HCT116 (cell line): ENCODE measurements around the gene MRPS5.

ENCODE experiments used
- CBX3 ChIP-seq: IDR thresholded peaks from 2 replicates; pipeline ENCODE4 v1.6.1; 2012; ENCODE audit warnings: low read depth
- CEBPB ChIP-seq: IDR thresholded peaks from 2 replicates; pipeline ENCODE4 v1.6.1; 2012; ENCODE audit warnings: low read depth
- POLR2A ChIP-seq: IDR thresholded peaks from 2 replicates; pipeline ENCODE4 v1.7.0; 2011; ENCODE audit warnings: borderline replicate concordance; ENCODE audit not compliant: insufficient read depth, insufficient read length; ENCODE audit errors: extremely low read depth
- RAD21 ChIP-seq: IDR thresholded peaks from 2 replicates; pipeline ENCODE4 v1.6.1; 2012; ENCODE audit warnings: low read depth, mild to moderate bottlenecking
- SRF ChIP-seq: IDR thresholded peaks from 2 replicates; pipeline ENCODE4 v1.6.1; 2012; ENCODE audit warnings: low read depth
- TF ChIP-seq, protein P1 (sequence below), 3 experiments: fragments of 200-600 bp in 1 of 3; sonication (generic) in 1 of 3; IDR thresholded peaks in 2 of 3; conservative IDR thresholded peaks in 1 of 3; 2 replicates each; pipeline ENCODE4 v1.5.1; 2012 to 2017; ENCODE audit warnings: low read depth in 2 of 3, low read length in 2 of 3, antibody characterized with exemption in 1 of 3, borderline replicate concordance in 1 of 3, control low read depth in 1 of 3, mild to moderate bottlenecking in 1 of 3, mixed read lengths in 1 of 3, mixed run types in 1 of 3, moderate library complexity in 1 of 3; ENCODE audit not compliant: insufficient read depth in 1 of 3
- TF ChIP-seq, protein P2 (sequence below): IDR thresholded peaks from 2 replicates; pipeline ENCODE4 v1.6.1; 2012; ENCODE audit warnings: low read depth

- TF ChIP-seq SRF: no peak
- TF ChIP-seq, protein P1, sequence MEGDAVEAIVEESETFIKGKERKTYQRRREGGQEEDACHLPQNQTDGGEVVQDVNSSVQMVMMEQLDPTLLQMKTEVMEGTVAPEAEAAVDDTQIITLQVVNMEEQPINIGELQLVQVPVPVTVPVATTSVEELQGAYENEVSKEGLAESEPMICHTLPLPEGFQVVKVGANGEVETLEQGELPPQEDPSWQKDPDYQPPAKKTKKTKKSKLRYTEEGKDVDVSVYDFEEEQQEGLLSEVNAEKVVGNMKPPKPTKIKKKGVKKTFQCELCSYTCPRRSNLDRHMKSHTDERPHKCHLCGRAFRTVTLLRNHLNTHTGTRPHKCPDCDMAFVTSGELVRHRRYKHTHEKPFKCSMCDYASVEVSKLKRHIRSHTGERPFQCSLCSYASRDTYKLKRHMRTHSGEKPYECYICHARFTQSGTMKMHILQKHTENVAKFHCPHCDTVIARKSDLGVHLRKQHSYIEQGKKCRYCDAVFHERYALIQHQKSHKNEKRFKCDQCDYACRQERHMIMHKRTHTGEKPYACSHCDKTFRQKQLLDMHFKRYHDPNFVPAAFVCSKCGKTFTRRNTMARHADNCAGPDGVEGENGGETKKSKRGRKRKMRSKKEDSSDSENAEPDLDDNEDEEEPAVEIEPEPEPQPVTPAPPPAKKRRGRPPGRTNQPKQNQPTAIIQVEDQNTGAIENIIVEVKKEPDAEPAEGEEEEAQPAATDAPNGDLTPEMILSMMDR (IDR thresholded peaks at IDR 0.05 in 2 of 3, conservative IDR thresholded peaks at IDR 0.05 in 1 of 3; ENCODE audit: borderline replicate concordance in 1 of 3, insufficient read depth in 1 of 3, low read depth in 2 of 3, low read length in 2 of 3): no peak
- TF ChIP-seq, protein P2, sequence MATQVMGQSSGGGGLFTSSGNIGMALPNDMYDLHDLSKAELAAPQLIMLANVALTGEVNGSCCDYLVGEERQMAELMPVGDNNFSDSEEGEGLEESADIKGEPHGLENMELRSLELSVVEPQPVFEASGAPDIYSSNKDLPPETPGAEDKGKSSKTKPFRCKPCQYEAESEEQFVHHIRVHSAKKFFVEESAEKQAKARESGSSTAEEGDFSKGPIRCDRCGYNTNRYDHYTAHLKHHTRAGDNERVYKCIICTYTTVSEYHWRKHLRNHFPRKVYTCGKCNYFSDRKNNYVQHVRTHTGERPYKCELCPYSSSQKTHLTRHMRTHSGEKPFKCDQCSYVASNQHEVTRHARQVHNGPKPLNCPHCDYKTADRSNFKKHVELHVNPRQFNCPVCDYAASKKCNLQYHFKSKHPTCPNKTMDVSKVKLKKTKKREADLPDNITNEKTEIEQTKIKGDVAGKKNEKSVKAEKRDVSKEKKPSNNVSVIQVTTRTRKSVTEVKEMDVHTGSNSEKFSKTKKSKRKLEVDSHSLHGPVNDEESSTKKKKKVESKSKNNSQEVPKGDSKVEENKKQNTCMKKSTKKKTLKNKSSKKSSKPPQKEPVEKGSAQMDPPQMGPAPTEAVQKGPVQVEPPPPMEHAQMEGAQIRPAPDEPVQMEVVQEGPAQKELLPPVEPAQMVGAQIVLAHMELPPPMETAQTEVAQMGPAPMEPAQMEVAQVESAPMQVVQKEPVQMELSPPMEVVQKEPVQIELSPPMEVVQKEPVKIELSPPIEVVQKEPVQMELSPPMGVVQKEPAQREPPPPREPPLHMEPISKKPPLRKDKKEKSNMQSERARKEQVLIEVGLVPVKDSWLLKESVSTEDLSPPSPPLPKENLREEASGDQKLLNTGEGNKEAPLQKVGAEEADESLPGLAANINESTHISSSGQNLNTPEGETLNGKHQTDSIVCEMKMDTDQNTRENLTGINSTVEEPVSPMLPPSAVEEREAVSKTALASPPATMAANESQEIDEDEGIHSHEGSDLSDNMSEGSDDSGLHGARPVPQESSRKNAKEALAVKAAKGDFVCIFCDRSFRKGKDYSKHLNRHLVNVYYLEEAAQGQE: no peak
- TF ChIP-seq POLR2A: no peak
- TF ChIP-seq CEBPB: no peak
- no peak for TF ChIP-seq CBX3
- no peak for TF ChIP-seq RAD21
Measured at GRCh38 chr2:95072424-95072823, 49.2 kb downstream of the MRPS5 start.
